Retinal pigment epithelial cell (primary cell): ENCODE data around the gene NKIRAS2.

Source experiments
- DNase-seq: peaks from one replicate; pipeline ENCODE4 v3.0.0-alpha.2; 2010; ENCODE audit warnings: low read depth
- H3K4me3 ChIP-seq: 2 replicates; pipeline ENCODE4 v1.5.1; 2011; ENCODE audit warnings: mild to moderate bottlenecking, low read length, control low read depth, moderate library complexity
- CTCF ChIP-seq: conservative IDR thresholded peaks from 2 replicates; pipeline ENCODE4 v1.5.1; 2011; ENCODE audit warnings: low read depth, low read length, control low read depth, inconsistent platforms

Gene NKIRAS2

DNA sequence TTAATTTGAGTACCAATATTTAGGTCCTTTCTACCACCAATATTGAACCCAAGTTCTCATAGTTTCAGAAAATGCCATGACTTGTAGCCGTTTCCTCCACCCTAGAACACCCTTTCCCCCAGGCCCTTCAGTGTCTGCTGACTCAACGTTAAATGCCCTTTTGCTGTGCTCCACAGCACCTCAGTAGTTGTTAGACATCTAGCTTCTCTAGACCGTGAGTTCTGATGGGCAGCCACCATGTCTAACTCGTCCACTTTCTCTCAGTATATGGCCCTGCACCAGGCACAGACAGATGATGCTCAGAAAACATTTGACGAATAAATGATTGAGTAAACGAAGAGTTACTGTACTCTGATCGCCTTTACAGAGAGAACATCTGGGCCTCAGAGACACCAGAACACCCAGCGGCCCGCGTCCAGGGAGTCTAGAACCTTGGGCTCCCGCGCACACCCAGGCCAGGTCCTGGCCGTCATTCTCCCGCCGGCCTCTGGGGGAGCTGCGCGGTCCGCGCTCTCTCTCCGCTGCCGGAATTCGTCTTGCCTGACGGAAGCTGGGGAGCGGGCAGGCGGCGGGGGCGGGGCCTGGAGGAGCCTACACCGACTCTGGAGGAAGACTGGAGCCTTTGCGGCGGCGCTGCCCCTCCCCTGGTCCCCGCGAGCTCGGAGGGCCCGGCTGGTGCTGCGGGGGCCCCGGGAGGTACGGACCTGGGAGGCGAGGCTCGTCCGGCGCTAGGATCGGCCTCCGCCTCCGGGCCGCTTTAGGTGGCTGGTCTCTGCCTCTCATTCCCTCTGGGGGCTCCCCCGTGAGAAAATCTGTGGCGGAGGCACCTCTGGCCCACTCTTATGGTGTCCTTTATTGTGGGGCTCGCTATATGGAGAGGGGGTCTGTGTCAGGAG is at the start of gene NKIRAS2:
TSS of gene NKIRAS2 (plus strand) at position 582 of the 896 bp plus-strand sequence. CDS start 1,488 bp downstream, outside the sequence.
- peak; percentile 54 for DNase-seq
- TF ChIP-seq CTCF = peak; percentile 84
- peak within 1 kb of the TSS; percentile 79 for H3K4me3 ChIP-seq

DNA sequence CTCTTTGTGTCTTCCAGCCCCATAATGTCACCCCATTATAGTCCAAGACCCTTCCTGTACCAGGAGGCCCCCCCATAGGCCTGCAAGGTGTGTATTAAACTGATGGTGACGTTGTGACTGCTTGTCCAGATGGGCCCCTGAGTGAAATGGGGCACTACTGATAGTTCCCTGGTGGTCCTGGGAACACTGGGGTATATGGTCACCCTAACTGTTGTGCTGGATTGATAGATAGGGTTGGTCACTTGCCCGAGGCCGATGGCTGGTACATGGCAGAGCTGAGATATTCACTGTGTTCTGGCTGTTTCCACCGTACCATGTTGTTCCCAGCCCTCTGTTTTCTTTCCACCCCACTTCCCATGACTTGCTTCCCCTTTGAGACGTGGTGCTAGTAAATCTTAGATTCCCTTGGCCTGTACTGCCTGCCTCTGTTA is 49.0 kb upstream of the NKIRAS2 start:
- no peak for DNase-seq

DNA sequence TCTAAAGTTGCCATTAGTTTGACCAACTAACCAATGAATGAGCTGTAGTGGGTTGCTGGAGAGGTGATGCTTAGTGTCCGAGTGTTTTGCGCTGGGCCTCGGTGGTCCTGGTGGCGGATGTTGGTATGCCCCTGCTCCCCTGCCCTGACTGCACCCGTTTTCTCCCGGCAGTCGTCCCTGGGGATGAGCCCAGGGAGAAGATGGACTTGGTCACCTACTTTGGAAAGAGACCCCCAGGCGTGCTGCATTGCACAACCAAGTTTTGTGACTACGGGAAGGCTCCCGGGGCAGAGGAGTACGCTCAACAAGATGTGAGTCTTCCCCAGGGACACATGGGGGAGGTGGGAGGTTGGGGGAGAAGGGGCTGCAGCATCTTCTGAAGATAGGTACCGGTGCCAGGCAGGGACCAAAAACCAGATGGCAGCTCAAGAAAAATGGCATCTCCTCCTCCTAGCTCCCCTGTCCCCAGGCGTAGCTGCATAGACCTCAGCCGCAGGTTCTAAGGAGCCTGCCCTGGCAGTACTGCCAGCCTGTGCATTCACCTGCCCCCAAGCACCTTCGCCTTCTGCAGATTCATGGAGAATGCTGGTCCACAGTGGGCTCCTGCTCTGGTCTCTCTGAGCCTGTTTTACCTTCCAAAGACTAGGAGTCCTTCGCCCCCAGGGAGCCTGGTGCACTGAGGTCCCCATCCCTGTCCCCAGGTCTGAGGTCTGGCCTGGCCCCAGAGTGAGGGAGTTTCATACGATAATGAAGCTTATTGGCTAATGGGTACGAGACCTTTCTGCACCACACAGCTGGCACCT is 48.0 kb upstream of the NKIRAS2 start:
- no peak for TF ChIP-seq CTCF
- no peak for DNase-seq
- no peak overlapping the region for H3K4me3 ChIP-seq

More for the DNA sequence above, 49.0 kb upstream of the NKIRAS2 start:
- no peak for TF ChIP-seq CTCF
- H3K4me3 ChIP-seq = no peak overlapping the region

DNA sequence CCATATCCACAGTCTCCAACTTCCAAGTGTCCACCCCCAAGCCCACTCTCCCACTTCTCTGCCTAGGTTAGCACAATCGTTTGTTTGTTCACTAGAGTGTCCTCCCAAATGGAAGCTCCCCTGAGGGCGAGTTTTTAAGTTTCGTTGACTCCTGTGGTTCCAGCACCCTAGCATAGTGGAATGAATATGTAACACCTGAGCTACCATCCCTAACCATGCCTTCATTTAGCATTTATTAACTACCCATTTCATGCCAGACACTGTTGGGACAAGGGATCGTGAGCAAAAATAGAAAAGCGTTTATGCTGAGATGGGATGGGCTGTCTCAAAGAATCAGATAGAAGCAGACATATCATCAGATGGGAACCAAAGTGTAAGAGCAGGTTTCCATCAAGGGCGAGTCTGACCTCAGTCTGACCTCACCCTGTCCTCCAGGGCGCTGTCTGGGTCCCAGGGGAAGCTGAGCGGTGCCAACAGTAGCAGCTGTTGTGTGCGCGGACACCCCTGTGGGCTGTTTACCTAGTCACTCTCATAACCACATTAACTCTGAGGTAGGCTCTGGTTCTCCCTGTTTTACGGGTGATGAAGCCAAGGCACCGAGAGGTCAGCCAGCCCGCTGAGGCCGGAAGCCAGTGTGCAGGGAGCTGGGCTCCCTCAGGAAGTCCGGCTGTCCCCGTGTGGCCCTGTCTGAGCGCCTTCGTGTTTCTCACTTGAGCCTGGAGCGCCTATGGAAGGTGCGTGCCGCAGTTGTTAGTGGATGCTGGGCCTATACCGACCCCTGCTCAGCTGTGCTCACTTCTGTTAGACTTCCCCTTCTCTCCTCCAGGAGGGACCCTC is 47.1 kb upstream of the NKIRAS2 start:
- H3K4me3 ChIP-seq = no peak overlapping the region
- no peak for DNase-seq
- TF ChIP-seq CTCF = no peak

- TF ChIP-seq CTCF = no peak
- DNase-seq = no peak
- H3K4me3 ChIP-seq = no peak overlapping the region
Measured at GRCh38 chr17:41973408-41973811, 46.5 kb upstream of the NKIRAS2 start.

DNA sequence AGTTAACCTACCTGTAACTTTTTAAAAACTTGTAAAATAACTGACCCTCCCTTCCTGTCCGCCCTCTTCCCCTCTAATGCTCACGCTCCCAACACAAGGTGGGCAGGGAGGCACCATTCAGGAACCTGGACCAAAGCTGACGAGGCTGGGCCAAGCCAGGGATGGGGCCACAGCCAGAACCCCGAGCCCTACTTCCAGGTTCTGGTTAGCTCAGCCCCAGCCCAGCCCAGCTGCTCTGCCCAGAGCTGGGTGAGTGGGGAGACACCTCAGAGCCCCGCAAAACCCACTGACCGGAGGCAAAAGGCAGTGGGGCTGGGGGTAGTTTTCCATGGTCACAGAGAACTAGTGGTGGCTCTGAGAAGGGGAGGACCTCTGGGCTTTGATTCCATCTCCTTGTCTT is 45.9 kb upstream of the NKIRAS2 start:
- no peak for DNase-seq
- no peak for TF ChIP-seq CTCF
- H3K4me3 ChIP-seq = no peak overlapping the region
